GM23338 (cell line): ENCODE data around the gene ARHGEF28.

Experiments
- CREB1 ChIP-seq: fragments of 250-450 bp; sonication (Bioruptor Pico); IDR thresholded peaks from 2 replicates; pipeline ENCODE4 v1.5.0; 2020; ENCODE audit warnings: low read depth, mild to moderate bottlenecking, moderate library complexity
- EZH2 ChIP-seq: fragments of 200-600 bp; sonication (generic); IDR thresholded peaks from one replicate; pipeline ENCODE4 v1.8.0; 2017; ENCODE audit warnings: antibody characterized with exemption, mild to moderate bottlenecking, low read depth; ENCODE audit not compliant: unreplicated experiment
- JUNB ChIP-seq: IDR thresholded peaks from one replicate; pipeline ENCODE4 v1.6.1; 2016; ENCODE audit warnings: antibody characterized with exemption; ENCODE audit not compliant: unreplicated experiment
- NANOG ChIP-seq: IDR thresholded peaks from 2 replicates; pipeline ENCODE4 v1.6.1; 2016; ENCODE audit warnings: antibody characterized with exemption, borderline replicate concordance
- POLR2AphosphoS5 ChIP-seq: IDR thresholded peaks from 2 replicates; pipeline ENCODE4 v1.6.1; 2016; ENCODE audit warnings: antibody characterized with exemption, low read depth
- ZNF114 ChIP-seq: fragments of 250-450 bp; sonication (Bioruptor Pico); IDR thresholded peaks from 2 replicates; pipeline ENCODE4 v1.5.0; 2020; ENCODE audit warnings: mild to moderate bottlenecking, moderate library complexity
- ZNF331 ChIP-seq: fragments of 250-450 bp; sonication (Bioruptor Pico); IDR thresholded peaks from 2 replicates; pipeline ENCODE4 v1.5.0; 2020; ENCODE audit warnings: low read depth, mild to moderate bottlenecking, moderate library complexity
- TF ChIP-seq, protein P1 (sequence below), 2 experiments: fragments of 200-600 bp in 1 of 2; sonication (generic) in 1 of 2; conservative IDR thresholded peaks; 2 replicates each; pipeline versions ENCODE4 v1.5.1 to v1.6.1; 2016 to 2017; ENCODE audit warnings: antibody characterized with exemption in 2 of 2, low read depth in 2 of 2, mild to moderate bottlenecking in 2 of 2, moderate library complexity in 1 of 2
- TF ChIP-seq, protein P2 (sequence below): IDR thresholded peaks from 2 replicates; pipeline ENCODE4 v1.6.1; 2016; ENCODE audit warnings: antibody characterized with exemption

DNA sequence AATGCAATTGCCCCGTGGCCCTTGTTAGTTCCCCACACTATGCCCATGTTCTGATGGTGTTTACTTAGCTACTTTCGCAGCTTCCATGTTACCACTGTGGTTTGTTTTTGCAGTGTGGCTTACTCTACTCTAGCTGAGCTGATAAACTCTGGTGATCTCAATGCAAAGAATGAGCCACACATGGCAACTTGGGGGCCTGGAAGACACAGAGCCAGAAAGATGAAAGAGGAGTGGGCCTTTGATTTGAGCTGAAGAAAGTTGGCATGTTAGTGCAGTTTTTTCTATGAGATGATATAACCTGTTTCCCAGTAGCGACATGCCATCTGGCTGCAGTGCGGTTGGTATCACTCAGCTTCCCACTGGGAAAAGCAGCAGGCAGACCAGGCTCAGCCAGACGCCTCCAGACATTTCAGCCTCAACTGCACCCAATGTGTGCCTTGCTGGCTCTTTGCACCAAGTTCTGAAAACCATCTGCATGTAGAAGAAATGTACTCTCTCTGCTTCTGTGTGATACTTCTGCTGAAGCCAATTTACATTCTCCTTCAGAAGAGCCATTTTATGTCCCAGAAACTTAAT is 329.4 kb downstream of the ARHGEF28 start:
- TF ChIP-seq JUNB = no peak
- TF ChIP-seq, protein P1, sequence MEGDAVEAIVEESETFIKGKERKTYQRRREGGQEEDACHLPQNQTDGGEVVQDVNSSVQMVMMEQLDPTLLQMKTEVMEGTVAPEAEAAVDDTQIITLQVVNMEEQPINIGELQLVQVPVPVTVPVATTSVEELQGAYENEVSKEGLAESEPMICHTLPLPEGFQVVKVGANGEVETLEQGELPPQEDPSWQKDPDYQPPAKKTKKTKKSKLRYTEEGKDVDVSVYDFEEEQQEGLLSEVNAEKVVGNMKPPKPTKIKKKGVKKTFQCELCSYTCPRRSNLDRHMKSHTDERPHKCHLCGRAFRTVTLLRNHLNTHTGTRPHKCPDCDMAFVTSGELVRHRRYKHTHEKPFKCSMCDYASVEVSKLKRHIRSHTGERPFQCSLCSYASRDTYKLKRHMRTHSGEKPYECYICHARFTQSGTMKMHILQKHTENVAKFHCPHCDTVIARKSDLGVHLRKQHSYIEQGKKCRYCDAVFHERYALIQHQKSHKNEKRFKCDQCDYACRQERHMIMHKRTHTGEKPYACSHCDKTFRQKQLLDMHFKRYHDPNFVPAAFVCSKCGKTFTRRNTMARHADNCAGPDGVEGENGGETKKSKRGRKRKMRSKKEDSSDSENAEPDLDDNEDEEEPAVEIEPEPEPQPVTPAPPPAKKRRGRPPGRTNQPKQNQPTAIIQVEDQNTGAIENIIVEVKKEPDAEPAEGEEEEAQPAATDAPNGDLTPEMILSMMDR (conservative IDR thresholded peaks at IDR 0.05; ENCODE audit: low read depth in 2 of 2) = no peak
- no peak for TF ChIP-seq POLR2AphosphoS5
- no peak for TF ChIP-seq ZNF331 (CRISPR knock-in tag)
- TF ChIP-seq EZH2 = no peak
- no peak for TF ChIP-seq CREB1 (CRISPR knock-in tag)
- TF ChIP-seq, protein P2, sequence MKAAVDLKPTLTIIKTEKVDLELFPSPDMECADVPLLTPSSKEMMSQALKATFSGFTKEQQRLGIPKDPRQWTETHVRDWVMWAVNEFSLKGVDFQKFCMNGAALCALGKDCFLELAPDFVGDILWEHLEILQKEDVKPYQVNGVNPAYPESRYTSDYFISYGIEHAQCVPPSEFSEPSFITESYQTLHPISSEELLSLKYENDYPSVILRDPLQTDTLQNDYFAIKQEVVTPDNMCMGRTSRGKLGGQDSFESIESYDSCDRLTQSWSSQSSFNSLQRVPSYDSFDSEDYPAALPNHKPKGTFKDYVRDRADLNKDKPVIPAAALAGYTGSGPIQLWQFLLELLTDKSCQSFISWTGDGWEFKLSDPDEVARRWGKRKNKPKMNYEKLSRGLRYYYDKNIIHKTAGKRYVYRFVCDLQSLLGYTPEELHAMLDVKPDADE = no peak
- TF ChIP-seq NANOG = no peak
- no peak for TF ChIP-seq ZNF114 (CRISPR knock-in tag)
